HepG2 (cell line): ENCODE results near the gene DUSP9. TPM values are rescaled to one million over a fixed set of nuclear protein-coding genes. Genes with fewer than 3 reads are reported as not detected.
A peak's percentile ranks its signal among the peaks of the same experiment; 100 is the strongest.

Experiments
- AFF4 ChIP-seq: sonication (generic); formaldehyde crosslinking; IDR thresholded peaks from 2 replicates; pipeline ENCODE4 v1.4.0; 2020; ENCODE audit warnings: missing genetic modification reagents
- FOXP1 ChIP-seq, 2 experiments: fragments of 450-650 bp in 1 of 2; IDR thresholded peaks; 2 replicates each; pipeline ENCODE4 v1.6.1; 2017 to 2018; ENCODE audit warnings: antibody characterized with exemption in 1 of 2
- FOXP4 ChIP-seq: sonication (generic); formaldehyde crosslinking; IDR thresholded peaks from 2 replicates; pipeline ENCODE4 v1.4.0; 2020; ENCODE audit warnings: missing genetic modification reagents
- GMEB1 ChIP-seq: sonication (generic); formaldehyde crosslinking; IDR thresholded peaks from 2 replicates; pipeline ENCODE4 v1.5.1; 2020; ENCODE audit warnings: missing genetic modification reagents, mild to moderate bottlenecking, borderline replicate concordance
- IRF9 ChIP-seq: sonication (generic); formaldehyde crosslinking; IDR thresholded peaks from 2 replicates; pipeline ENCODE4 v1.8.0; 2022; ENCODE audit warnings: missing genetic modification reagents, mild to moderate bottlenecking, borderline replicate concordance
- NFATC3 ChIP-seq: sonication (generic); formaldehyde crosslinking; IDR thresholded peaks from 2 replicates; pipeline ENCODE4 v1.5.1; 2020; ENCODE audit warnings: mild to moderate bottlenecking, missing genetic modification reagents
- NFIC ChIP-seq: IDR thresholded peaks from 2 replicates; pipeline ENCODE4 v1.6.1; 2012; ENCODE audit warnings: mild to moderate bottlenecking, low read length, inconsistent platforms
- NONO ChIP-seq, 2 experiments: fragments of 450-650 bp in 1 of 2; sonication (generic) in 1 of 2; formaldehyde crosslinking in 1 of 2; IDR thresholded peaks in 1 of 2; conservative IDR thresholded peaks in 1 of 2; 2 replicates each; pipeline versions ENCODE4 v1.6.1 to v1.8.0; 2017 to 2022; ENCODE audit warnings: mild to moderate bottlenecking in 1 of 2, missing genetic modification reagents in 1 of 2, moderate library complexity in 1 of 2
- POLR2AphosphoS5 ChIP-seq: IDR thresholded peaks from 2 replicates; pipeline ENCODE4 v1.6.1; 2012; ENCODE audit warnings: low read depth, low read length
- POLR2G ChIP-seq: fragments of 200-400 bp; formaldehyde crosslinking; IDR thresholded peaks from 2 replicates; pipeline ENCODE4 v1.6.1; 2018; ENCODE audit warnings: mild to moderate bottlenecking, low read depth, low read length, moderate library complexity
- SALL1 ChIP-seq: sonication (generic); formaldehyde crosslinking; IDR thresholded peaks from 2 replicates; pipeline ENCODE4 v1.8.0; 2022; ENCODE audit warnings: mild to moderate bottlenecking, missing genetic modification reagents
- ZFY ChIP-seq: sonication (generic); formaldehyde crosslinking; IDR thresholded peaks from 2 replicates; pipeline ENCODE4 v1.4.0; 2020; ENCODE audit warnings: missing genetic modification reagents
- ZNF3 ChIP-seq: IDR thresholded peaks from 2 replicates; pipeline ENCODE4 v1.7.0; 2017; ENCODE audit warnings: inconsistent platforms
- ZNF468 ChIP-seq: sonication (generic); formaldehyde crosslinking; IDR thresholded peaks from 2 replicates; pipeline ENCODE4 v1.8.0; 2022; ENCODE audit warnings: mild to moderate bottlenecking, moderate library complexity, missing genetic modification reagents
- ZNF513 ChIP-seq: sonication (generic); formaldehyde crosslinking; conservative IDR thresholded peaks from 2 replicates; pipeline ENCODE4 v1.5.0; 2020; ENCODE audit warnings: missing genetic modification reagents
- ZXDC ChIP-seq: sonication (generic); formaldehyde crosslinking; IDR thresholded peaks from 2 replicates; pipeline ENCODE4 v1.5.0; 2020; ENCODE audit warnings: mild to moderate bottlenecking, missing genetic modification reagents
- polyA plus RNA-seq, 8 experiments: library from polyadenylated mRNA; depleted of rRNA in 3 of 8; stranded (reverse) in 7 of 8; unstranded in 1 of 8; fragments of >200 nt; fragmentation: Illumina TruSeq in 4 of 8; extraction: Trizol in 4 of 8; gene quantifications; 2 replicates each; pipeline versions ENCODE4 v1.2.1 to v1.2.3, GENCODE V29; 2011 to 2016; ENCODE audit warnings: low read depth in 4 of 8, missing spikeins in 1 of 8, mixed read lengths in 1 of 8; ENCODE audit not compliant: insufficient read depth in 1 of 8
- total RNA-seq, 5 experiments: library from RNA; depleted of rRNA; stranded (reverse); fragments of >200 nt; fragmentation: Illumina TruSeq; extraction: Trizol; gene quantifications; 2 replicates each; pipeline ENCODE4 v1.2.3, GENCODE V29; 2016; ENCODE audit warnings: low read depth in 1 of 5

The DUSP9 gene
- total and polyA plus RNA-seq, 2 of the 13 experiments (the other 11 are each of a cell fraction or from before 2014, with no cell fraction given), result 235 to 435 TPM

GRCh38 chrX:153627675-153628111, 19.3 kb upstream of the DUSP9 start (continued):
- 0 out of 2 replicates have a peak, but pooled peaks have one; percentile 76 for TF ChIP-seq AFF4 (CRISPR knock-in tag)
- TF ChIP-seq ZNF468 (CRISPR knock-in tag), result no peak
- TF ChIP-seq SALL1 (CRISPR knock-in tag), result peak; percentile 82
- peak; percentile 64 for TF ChIP-seq POLR2AphosphoS5
- no peak for TF ChIP-seq NFATC3 (CRISPR knock-in tag)
- TF ChIP-seq ZNF513, result no peak
- 0 out of 2 replicates have a peak, but pooled peaks have one; percentile 40 for TF ChIP-seq GMEB1 (CRISPR knock-in tag)
- peak; percentile 54; the same call in 1 of the 2 replicates for TF ChIP-seq IRF9
- peak; percentile 62 for TF ChIP-seq ZXDC
- TF ChIP-seq NONO (IDR thresholded peaks at IDR 0.05), result no peak
- peak; percentile 58 for TF ChIP-seq NONO (CRISPR knock-in tag; conservative IDR thresholded peaks at IDR 0.05)
- no peak for TF ChIP-seq NFIC
- TF ChIP-seq ZFY (CRISPR knock-in tag), result peak; percentile 89
- no peak for TF ChIP-seq FOXP1 (IDR thresholded peaks at IDR 0.05)
- peak; percentile 30; the same call in 1 of the 2 replicates for TF ChIP-seq FOXP1 (CRISPR knock-in tag; IDR thresholded peaks at IDR 0.05)
- TF ChIP-seq ZNF3, result no peak
- peak; percentile 74 for TF ChIP-seq FOXP4 (CRISPR knock-in tag)
- peak; percentile 78 for TF ChIP-seq POLR2G
